ENCODE data around the gene CD4.
A peak's percentile ranks its signal among the peaks of the same experiment; 100 is the strongest.
"Not testable (repeated sequence)": the region's sequence is repeated elsewhere in the genome, so short reads cannot be mapped to it uniquely, and the experiment has no call there.

The CD4 gene

DNA sequence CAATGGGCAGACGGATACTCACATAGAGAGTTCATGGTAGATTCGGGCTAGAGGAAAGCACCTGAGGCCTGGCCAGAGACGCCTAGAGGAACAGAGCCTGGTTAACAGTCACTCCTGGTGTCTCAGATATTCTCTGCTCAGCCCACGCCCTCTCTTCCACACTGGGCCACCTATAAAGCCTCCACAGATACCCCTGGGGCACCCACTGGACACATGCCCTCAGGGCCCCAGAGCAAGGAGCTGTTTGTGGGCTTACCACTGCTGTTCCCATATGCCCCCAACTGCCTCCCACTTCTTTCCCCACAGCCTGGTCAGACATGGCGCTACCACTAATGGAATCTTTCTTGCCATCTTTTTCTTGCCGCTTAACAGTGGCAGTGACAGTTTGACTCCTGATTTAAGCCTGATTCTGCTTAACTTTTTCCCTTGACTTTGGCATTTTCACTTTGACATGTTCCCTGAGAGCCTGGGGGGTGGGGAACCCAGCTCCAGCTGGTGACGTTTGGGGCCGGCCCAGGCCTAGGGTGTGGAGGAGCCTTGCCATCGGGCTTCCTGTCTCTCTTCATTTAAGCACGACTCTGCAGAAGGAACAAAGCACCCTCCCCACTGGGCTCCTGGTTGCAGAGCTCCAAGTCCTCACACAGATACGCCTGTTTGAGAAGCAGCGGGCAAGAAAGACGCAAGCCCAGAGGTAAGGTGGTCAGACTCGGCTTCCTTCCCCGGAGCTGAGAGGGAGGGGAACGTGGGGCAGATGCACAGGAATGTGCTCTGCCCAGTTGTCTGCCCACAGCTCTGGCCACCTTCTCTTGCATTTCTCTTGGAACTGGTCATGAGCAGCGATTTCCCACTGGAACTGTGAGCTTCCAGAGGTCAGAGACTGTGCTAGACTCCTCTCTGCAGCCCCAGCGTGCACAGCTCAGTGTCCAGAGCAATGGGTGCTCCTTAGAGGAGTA, at the start of gene CD4:
TSS of gene CD4 (plus strand) at position 557 of the 953 bp plus-strand sequence. CDS start 10,611 bp downstream, outside the sequence.
- no peak for DNase-seq (ENCODE audit: low read depth)

DNA sequence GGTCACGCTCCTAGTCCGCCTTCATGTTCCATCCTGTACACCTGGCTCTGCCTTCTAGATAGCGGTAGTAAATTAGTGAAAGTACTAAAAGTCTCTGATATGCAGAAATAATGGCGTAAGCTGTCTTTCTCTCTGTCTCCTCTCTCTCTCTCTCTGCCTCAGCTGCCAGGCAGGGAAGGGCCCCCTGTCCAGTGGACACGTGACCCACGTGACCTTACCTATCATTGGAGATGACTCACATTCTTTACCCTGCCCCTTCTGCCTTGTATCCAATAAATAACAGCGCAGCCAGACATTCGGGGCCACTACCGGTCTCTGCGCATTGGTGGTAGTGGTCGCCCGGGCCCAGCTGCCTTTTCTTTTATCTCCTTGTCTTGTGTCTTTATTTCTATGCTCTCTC, 47.2 kb upstream of the CD4 start:
- not testable (repeated sequence) for DNase-seq (ENCODE audit: low read depth)

DNA sequence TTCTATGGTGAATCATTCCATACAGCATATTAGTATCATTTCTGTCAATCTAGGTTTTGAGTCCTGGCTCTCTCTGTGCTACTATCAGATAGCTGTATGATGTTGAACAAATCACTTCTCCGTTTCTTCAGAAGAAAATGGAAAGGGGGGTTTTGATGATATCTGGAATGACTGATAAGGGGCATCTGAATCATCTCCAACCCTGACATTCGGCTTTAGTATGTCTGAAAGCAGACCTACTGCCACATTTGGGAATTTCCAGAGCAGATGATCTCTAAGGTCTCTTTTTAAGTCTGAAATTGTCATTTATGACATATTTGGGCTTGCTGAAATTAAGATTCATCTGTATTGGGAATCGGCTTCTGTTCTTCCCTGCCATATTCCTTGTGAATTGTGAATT, 46.5 kb upstream of the CD4 start:
- no peak for DNase-seq (ENCODE audit: low read depth)

DNA sequence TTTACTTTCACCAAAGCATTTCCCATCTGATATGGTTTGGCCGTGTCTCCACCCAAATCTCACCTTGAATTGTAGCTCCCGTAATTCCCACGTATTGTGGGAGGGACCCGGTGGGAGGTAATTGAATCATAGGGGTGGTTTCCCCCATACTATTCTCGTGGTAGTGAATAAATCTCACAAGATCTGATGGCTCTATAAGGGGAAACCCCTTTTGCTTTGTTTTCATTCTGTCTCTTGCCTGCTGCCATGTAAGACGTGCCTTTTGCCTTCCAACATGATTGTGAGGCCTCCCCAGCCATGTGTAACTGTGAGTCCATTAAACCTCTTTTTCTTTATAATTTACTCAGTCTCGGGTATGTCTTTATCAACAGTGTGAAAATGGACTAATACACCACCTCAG, 46.0 kb upstream of the CD4 start:
- DNase-seq (ENCODE audit: low read depth): not testable (repeated sequence)

DNA sequence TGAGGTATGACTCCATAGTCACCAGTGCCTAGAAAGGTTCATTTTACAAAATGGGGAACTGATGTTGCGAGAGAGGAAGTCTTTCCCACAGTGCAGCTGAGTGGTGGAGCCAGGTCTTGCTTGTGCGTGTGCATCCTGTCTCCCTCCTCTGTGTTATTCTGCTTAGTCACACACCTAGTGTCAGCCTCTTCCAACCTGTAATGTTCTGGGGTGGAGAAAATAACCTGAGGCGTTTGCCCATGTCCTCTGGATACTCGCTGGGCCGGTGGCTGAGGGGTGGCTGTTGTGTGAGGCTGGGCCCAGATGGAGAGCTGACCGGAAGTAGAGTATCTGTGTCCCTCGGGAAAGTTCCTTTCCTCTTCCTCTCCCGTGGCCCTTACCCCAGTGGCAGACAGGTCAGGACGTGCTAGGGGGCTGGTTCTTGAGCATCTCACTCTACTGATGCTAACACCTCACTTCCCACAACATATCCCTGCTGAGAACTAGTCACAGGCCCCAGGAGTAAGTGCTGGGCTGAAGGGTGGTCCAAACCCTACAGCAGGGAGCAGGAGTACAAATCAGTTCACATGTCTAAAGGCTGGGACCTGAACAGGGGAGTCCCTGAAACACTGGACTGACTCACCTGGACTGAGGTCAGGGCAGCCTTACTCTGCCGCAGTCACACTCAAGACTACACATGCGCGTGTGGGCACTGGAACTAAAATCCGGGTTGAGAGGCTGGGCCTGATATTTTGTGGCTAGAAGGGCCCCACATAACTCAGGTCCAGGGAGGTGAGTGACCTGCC, 43.4 kb upstream of the CD4 start:
- DNase-seq (ENCODE audit: low read depth): no peak

DNA sequence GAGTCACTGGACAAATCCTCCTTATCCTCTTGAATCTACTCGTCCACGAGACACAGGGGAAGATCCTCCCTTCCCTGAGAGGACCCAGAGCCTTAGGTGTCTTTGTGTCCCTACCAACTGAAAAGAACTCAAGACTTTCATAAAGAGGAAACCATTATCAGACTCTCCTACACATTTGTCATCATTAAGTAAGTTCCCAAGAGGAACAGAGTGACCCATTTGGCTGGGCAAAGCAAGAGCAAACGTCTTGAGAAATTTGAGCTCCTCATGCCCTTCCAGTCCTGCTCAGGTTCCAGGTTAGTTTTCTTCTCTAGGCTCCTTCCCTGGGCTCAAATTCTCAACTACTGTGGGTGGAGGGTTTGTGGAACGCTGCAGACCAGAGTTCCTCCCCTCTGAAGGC, 42.1 kb upstream of the CD4 start:
- DNase-seq (ENCODE audit: low read depth): no peak

DNA sequence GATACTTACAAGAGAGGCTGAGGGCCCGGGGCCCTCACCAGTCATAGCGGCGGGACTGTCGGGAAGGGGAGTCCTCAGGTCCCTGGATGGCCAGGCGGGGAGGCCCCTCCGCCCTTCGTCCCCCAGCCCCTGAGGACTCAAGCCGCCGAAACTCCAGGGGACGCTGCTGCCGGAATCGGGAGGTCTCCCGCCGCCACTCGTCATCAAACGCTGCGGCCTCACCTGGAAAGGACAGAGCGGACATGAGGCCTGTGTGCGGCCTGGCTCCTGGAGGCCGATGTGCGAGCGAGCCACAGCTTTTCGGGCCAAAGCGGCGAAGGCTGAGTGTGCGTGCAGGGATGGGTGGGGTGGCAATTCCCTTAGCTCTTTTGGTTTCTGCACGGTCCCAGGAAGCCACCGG, 40.6 kb upstream of the CD4 start:
- no peak for DNase-seq (ENCODE audit: low read depth)

DNA sequence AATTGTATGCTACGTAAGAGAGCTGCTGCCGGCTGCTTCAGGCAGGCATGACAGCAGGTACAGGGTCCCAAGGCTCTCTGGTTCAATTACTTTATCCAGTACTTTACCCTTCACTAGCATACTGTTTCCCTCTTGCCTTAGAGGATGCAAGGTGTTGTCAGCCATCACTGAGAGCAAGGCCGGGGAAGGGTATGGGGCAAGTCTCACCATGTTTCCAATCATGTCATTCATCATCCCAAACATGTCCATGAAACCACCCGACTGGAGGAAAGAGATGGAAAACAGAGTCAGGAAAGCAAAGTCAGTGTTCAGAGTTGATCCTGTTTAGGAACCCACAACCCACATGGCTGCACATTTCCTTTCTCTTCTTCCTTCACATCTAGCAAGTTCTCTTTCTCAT, 38.8 kb upstream of the CD4 start:
- DNase-seq (ENCODE audit: low read depth): no peak

DNA sequence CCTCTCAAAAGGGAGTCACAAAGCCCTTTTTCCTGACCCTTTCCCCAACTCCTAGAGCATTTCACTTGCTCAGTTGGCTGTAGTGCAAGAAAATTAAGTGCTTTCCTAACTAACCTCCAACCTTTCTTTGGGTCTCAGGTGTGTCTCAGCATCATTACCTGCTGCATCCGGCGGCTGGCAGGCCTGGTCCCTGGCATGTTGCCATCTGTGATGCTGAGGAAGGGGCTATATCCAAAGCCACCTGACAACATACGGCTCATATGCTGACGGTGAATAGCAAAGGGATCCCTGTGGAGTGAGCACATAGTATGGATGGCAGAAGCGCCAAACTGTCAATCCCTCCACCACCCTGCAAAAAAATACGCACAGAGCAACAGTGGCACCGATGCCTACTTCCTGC, 37.6 kb upstream of the CD4 start:
- no peak for DNase-seq (ENCODE audit: low read depth)

DNA sequence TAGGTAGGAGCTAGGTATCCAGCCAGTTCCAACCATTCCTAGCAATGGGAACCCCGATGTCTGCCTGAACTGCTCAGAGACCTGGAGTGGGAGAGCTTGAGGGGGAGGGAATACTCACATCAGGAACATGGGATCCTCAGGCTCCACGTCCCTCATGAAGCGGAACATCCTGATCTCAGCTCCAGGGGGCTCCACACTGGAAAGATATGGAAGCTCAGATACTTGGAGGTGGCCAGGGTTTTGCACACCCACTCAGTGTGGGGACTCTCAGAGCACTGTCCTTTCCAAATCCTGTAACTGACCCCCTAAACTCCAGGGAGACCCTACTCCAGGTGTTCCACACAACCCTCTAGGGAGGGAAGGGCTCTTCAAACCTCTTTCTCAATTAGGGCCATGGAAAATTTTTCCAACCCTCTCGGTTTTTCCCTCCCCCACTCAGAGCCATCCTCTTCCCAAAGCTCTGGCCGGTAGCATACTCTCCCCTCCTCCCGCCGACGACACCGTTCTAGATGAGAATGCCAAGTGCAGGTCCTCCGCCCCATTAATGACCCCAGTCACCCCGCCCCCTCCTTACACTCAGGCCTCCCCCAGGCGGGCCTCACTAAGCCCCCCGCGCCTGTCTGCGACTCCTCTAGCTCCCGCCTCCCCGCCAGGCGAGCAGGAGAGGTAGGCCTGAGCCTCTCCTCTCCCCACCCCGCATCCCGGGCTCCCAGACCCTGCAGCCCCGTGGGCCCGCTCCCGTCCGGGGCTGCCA, 37.0 kb upstream of the CD4 start:
- DNase-seq (ENCODE audit: low read depth): no peak

DNA sequence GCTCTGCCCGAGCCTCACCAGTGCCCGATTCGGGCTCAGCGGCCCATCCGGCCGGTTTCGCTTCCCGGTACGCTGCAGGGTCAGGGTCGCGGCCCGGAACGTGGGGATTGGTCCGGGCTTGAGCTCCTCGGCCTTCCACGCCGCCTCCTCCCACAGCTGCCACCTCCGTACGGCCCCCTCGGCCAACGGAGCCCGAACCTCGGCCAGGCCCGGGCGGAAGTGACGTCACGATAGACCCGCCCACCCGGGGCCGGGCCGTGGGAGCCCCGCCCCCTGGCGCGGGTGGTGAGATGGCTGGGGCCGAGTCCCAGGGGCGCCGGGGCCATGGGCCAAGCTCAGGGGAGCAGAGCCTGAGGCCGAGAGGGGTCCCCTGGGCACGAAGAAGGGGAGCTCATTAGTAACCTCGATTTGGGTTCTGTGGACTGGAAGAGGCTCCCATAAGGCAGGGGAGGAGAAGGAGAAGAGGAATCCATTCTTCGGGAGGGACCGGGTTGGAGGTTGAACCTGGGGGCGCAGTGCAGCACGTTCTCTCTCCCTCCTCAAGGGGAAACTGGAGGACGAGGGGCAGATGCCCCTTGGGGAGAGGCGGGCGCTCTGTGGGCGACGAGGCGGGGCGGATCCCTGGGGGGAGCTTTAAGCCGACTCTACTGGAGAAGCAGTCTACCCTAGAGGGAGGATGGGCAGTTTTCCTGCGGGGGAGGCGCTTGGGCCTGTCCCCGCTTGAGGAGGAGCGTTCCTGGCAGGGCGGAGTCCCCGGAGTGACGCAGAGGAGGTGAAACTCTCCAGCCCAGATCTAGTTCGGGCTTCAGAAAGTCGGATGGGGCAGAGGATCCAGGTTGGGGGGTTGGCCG, 36.2 kb upstream of the CD4 start, which contains the start of gene MLF2:
TSS of gene MLF2 (minus strand) at position 221 of the 851 bp plus-strand sequence. CDS start 807 bp downstream, outside the sequence.
- DNase-seq (ENCODE audit: low read depth): peak; percentile 96

DNA sequence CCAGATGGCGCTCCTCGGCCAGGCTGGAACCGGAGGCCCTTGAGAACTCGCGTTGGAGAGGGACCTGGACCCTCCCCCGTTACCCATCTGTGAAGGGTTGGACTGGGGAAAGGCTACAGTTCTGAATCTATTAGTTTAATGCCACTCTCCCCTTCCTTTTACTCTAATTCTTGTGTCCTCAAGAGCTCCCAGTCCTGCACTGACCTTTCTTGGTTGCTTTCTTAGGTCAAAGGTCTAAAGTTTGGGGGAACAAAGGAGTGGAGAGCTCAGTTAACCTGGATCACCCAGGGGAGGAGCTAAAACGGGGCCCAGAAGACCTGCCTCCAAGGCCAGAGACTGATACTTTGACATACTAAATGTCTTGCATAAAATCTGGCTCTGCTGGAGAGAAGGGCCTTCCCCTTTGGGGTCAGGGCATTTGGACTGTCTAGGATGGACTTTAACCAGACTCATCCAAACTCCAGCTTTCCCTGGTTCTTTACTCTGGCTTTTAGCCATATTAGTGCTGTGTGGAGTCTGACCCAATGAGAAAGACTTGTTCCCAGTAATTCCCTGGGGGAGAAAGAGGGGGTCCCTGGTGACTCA, 35.5 kb upstream of the CD4 start:
- no peak for DNase-seq (ENCODE audit: low read depth)

DNA sequence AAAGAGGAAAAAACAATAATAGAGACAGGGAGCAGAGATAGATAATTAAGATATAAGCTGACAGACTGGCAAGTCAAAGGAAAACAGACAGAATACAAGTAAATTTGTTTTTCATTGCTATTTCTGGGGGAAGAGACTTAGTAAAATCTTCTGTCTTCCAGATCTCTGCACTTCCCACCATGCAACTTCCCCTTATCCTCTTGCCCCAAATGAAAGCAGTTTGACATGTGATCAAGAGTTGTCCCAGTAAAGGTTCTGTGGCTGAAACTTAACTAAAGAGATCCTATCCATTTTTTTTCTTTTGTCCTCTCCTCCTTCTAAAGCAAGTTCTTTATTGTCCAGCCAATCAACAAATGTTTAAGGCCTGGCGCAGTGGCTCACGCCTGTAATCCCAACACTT, 34.9 kb upstream of the CD4 start:
- no peak for DNase-seq (ENCODE audit: low read depth)

DNA sequence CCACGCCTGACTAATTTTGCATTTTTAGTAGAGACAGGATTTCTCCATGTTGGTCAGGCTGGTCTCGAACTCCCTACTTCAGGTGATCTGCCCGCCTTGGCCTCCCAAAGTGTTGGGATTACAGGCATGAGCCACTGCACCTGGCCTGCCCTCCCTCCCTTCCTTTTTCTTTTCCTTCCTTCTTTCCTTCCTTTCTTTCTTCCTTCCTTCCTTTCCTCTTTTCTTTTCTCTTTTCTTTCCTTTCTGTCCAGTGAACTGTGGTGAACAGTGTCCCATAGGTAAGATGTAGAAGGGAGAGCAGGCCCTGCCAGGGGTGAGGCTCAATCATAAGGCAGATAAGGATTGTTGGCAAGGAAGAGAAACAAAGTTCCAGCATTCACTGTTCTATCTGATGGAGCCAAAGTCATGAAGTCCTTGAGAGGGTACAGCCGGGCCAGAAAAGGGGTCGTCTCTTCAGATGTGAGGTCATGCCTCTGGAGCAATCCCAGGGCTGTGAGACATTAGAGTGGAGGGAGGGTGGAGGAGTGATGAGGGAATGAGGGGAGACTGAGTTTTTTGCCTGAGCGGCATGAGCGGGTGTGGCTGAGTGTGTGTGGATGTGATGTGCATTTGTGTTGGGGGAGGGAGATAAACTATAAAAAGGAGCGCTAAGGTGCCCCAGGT, 32.2 kb upstream of the CD4 start:
- DNase-seq (ENCODE audit: low read depth): no peak

DNA sequence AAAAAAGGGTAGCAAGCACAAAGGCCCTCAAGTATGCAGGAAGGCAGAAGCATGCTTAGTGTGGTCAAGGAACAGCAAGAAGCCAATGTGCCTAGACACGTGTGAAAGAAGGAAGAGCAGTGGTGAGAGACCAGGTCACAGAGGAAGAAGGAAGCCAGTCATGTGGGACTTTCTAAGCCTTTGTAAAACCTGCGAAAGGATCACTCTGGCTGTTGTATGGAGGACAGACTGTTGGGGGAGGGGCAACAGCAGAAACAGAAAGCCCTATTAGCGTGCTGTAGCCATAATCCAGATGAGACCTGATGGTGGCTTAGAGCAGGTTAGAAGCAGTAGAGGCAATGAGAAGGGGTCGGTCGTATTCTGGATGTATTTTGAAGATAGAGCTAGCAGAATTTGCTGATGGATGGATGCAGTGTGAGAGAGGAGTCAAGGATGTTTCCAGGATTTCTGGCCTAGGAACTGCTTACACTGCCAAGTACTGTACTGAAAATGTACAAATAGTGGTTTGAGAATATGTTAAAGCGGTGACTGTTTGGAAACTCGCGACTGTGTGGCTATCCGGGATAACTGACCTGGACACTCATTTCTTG, 30.7 kb upstream of the CD4 start:
- no peak for DNase-seq (ENCODE audit: low read depth)

DNA sequence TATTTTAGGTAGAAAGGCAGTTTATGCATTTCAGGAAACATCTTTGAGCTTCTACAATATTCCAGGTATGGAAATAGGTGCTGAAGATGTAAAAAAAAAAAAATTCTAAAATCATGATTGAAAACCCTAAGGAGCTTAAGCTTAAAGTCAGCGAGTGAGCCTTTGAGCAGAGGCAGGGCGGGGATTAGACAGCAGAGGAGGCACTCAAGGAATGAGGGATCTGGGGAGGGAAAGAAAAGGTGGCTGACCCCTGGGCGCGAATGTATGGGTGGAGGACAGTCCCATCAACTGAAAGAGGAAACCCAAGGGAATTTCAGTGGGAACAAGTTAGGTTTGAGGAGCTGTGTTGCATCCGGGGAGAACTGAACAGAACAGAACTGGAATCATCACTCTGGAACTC, 29.6 kb upstream of the CD4 start:
- DNase-seq (ENCODE audit: low read depth): no peak

DNA sequence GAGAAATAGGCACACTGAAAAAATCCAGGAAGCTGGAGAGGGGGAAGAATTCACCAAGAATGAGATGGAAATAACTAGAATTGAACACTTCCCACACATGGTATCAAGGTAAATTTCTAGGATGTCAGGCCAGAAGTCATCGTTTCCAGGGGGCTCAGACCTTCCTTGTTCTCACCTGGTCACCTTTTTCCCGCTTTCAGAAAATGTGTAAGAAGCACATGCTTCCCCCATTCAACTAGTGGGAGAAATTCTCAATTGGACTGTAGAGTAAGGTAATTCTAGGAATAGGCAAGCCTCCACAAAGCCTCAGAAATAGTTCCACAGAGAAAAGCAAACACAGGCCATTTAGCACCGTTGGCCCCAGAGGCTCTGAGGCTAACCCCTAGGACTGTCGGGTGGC, 25.9 kb upstream of the CD4 start:
- DNase-seq (ENCODE audit: low read depth): no peak

DNA sequence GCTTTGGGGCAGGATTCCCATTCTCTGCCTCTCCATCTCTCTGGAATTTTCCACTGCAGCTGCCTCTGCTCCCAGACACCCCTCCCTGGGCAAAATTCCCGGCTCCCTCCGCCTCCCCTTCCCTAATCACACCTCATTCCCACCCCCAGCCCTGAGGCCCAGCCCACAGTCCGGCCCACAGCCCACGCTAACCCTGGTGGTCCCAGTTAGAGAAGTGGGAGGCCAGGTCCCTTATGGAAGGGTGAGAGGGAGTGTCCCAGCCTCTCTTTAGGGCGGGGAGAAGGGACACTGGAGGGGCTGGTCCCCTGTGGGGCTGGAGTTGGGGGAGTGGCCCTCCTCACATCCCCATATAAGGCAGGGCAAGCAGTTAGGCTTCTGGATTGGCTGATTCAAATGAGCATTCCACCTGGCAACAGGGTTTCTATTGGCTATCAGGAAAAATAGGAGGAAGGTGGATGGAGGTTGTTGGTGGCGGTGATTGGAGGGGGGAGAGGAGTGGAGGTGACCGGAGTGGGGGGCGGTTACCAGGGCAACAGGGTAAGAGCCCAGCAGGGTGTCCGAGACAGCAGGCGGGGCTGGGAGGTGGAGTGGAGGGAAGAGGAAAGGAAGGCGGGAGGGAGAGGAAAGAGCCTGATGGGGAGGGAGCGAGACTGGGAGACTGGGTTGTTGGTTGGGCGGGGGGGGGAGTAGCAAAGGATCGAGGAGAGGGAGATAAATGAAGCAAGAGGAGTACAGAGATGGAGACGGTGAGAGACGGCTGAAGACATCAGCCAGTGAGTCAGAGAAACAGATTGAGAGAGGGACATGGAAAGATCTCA, 25.1 kb upstream of the CD4 start:
- DNase-seq (ENCODE audit: low read depth): no peak

DNA sequence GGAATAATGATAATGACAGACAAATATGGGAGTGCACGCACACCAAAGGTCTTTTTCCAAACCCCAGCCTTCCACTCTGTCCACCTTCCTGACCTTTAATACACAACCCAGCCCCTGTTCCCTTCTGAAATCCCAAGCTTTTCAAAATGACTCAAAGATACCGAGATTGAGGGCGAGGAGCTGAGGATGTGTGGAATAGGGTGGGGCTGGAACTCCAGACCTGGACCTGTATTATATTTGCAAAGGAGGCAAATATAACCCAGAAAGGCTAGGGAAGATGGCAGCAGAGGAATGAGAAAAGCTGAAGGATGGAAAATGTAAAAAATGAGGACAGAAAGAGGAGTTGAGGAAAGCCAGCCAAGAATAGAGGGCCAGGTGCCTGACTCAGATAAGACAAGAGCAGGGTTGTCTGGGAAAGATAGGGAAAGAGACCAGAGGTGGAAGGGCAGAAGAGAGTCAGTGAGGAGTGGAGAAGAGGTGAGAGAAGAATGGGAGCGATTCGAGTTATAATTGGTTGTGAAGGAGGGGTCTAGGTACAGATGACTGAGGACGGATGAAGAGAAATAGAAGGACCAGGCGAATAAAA, 24.2 kb upstream of the CD4 start:
- DNase-seq (ENCODE audit: low read depth): no peak

Data from stimulated activated CD8-positive, alpha-beta memory T cell treated with anti-CD3 and anti-CD28 coated beads, Interleukin-15, amount 100 ng/mL, for 1 hour (primary cell).